Subcutaneous abdominal adipose tissue (tissue), 5 donors: ENCODE data around the gene MALAT1.

Experiments
- H3K27ac ChIP-seq: one replicate; pipeline ENCODE4 v1.7.0; 2013; ENCODE audit warnings: low read depth, mild to moderate bottlenecking, inconsistent platforms, low read length, moderate library complexity
- H3K27me3 ChIP-seq, 5 donors: one replicate each; pipeline ENCODE4 v1.7.0; 2013; ENCODE audit warnings: low read length in 5 of 5, inconsistent platforms in 1 of 5; ENCODE audit not compliant: control insufficient read depth in 5 of 5, insufficient read depth in 4 of 5
- H3K36me3 ChIP-seq, 5 donors: one replicate each; pipeline ENCODE4 v1.7.0; 2013; ENCODE audit warnings: low read length in 5 of 5; ENCODE audit not compliant: control insufficient read depth in 5 of 5, insufficient read depth in 5 of 5
- H3K4me1 ChIP-seq, 5 donors: one replicate each; pipeline ENCODE4 v1.7.0; 2013; ENCODE audit warnings: low read length in 5 of 5, mild to moderate bottlenecking in 3 of 5, moderate library complexity in 1 of 5; ENCODE audit not compliant: control insufficient read depth in 5 of 5, insufficient read depth in 5 of 5
- H3K4me3 ChIP-seq, 5 donors: one replicate each; pipeline ENCODE4 v1.7.0; 2013; ENCODE audit warnings: low read length in 5 of 5, low read depth in 1 of 5
- H3K9ac ChIP-seq, 5 donors: one replicate each; pipeline ENCODE4 v1.7.0; 2013; ENCODE audit warnings: low read length in 5 of 5, mild to moderate bottlenecking in 4 of 5, moderate library complexity in 3 of 5
- H3K9me3 ChIP-seq, 5 donors: one replicate each; pipeline ENCODE4 v1.7.0; 2013; ENCODE audit warnings: low read length in 5 of 5; ENCODE audit not compliant: control insufficient read depth in 5 of 5
- donor health status: healthy.
- donor health status: healthy.
- donor health status: healthy.
- donor health status: healthy.
- donor health status: healthy.

MALAT1 gene

GRCh38 chr11:65491163-65491465 lies 7.7 kb upstream of the MALAT1 start:
- peak overlapping the region; percentile 46 to 96 (median 84) for H3K9ac ChIP-seq
- peak overlapping the region in 3 of 5 donors; percentile 1 to 42 (median 33) for H3K4me3 ChIP-seq
- peaks cover 0 to 4% (median 0%) of the 10 kb centered on the region in 5 donors for H3K27me3 ChIP-seq

GRCh38 chr11:65491614-65492386 lies 7.0 kb upstream of the MALAT1 start:
- H3K4me3 ChIP-seq: peak overlapping the region in 4 of 5 donors; percentile 2 to 42 (median 34)

More at GRCh38 chr11:65491163-65491465, 7.7 kb upstream of the MALAT1 start:
- Histone ChIP-seq H3K4me1 (peaks cover 53 to 97% (median 93%) of the 10 kb centered on the region in 5 donors), H3K36me3 (no peaks in the 10 kb centered on the region), H3K27ac (peak overlapping the region; percentile 99), H3K9me3 (no peaks in the 10 kb centered on the region)

GRCh38 chr11:65492387-65492636 lies 6.5 kb upstream of the MALAT1 start:
- Histone ChIP-seq H3K9me3 (no peaks in the 10 kb centered on the region), H3K27me3 (peaks cover 0 to 4% (median 0%) of the 10 kb centered on the region in 5 donors), H3K27ac (peak overlapping the region; percentile 99), H3K4me1 (peaks cover 54 to 97% (median 92%) of the 10 kb centered on the region in 5 donors), H3K36me3 (no peaks in the 10 kb centered on the region), H3K4me3 (peak overlapping the region; percentile 1 to 48 (median 26)), H3K9ac (peak overlapping the region; percentile 65 to 96 (median 84))

More at GRCh38 chr11:65491614-65492386, 7.0 kb upstream of the MALAT1 start:
- peak overlapping the region; percentile 99 for H3K27ac ChIP-seq
- H3K27me3 ChIP-seq: peaks cover 0 to 4% (median 0%) of the 10 kb centered on the region in 5 donors
- peaks cover 53 to 98% (median 93%) of the 10 kb centered on the region in 5 donors for H3K4me1 ChIP-seq
- H3K9me3 ChIP-seq: no peaks in the 10 kb centered on the region
- H3K9ac ChIP-seq: peak overlapping the region; percentile 46 to 96 (median 84)
- no peaks in the 10 kb centered on the region for H3K36me3 ChIP-seq

GRCh38 chr11:65492637-65493366 lies 6.0 kb upstream of the MALAT1 start:
- peak overlapping the region; percentile 1 to 48 (median 26) for H3K4me3 ChIP-seq

GRCh38 chr11:65493367-65494176 lies 5.3 kb upstream of the MALAT1 start:
- H3K4me1 ChIP-seq: peaks cover 45 to 94% (median 86%) of the 10 kb centered on the region in 5 donors
- peak overlapping the region; percentile 99 for H3K27ac ChIP-seq
- peaks cover 0 to 4% (median 0%) of the 10 kb centered on the region in 5 donors for H3K27me3 ChIP-seq
- no peaks in the 10 kb centered on the region for H3K36me3 ChIP-seq
- peak overlapping the region in 4 of 5 donors; percentile 11 to 48 (median 31) for H3K4me3 ChIP-seq
- peak overlapping the region; percentile 65 to 96 (median 84) for H3K9ac ChIP-seq
- H3K9me3 ChIP-seq: no peaks in the 10 kb centered on the region

More at GRCh38 chr11:65492637-65493366, 6.0 kb upstream of the MALAT1 start:
- Histone ChIP-seq H3K9me3 (no peaks in the 10 kb centered on the region), H3K27ac (peak overlapping the region; percentile 99), H3K27me3 (peaks cover 0 to 4% (median 0%) of the 10 kb centered on the region in 5 donors), H3K9ac (peak overlapping the region; percentile 65 to 96 (median 84)), H3K36me3 (no peaks in the 10 kb centered on the region), H3K4me1 (peaks cover 50 to 96% (median 92%) of the 10 kb centered on the region in 5 donors)

GRCh38 chr11:65496304-65497140 lies 2.3 kb upstream of the MALAT1 start:
- H3K27me3 ChIP-seq: peaks cover 0 to 4% (median 0%) of the 10 kb centered on the region in 5 donors
- H3K9ac ChIP-seq: peak overlapping the region; percentile 59 to 100 (median 82)
- H3K4me3 ChIP-seq: peak overlapping the region; percentile 45 to 71 (median 56)
- H3K4me1 ChIP-seq: peaks cover 27 to 65% (median 57%) of the 10 kb centered on the region in 5 donors
- peaks cover under 1 to 14% (median 4%) of the 10 kb centered on the region in 5 donors for H3K36me3 ChIP-seq
- no peaks in the 10 kb centered on the region for H3K9me3 ChIP-seq
- peak overlapping the region; percentile 99 for H3K27ac ChIP-seq

GRCh38 chr11:65497141-65498041 lies 1.5 kb upstream of the MALAT1 start:
- H3K4me1 ChIP-seq: peaks cover 18 to 57% (median 50%) of the 10 kb centered on the region in 5 donors
- no peaks in the 10 kb centered on the region for H3K27me3 ChIP-seq
- peak overlapping the region; percentile 99 to 100 (median 100) for H3K9ac ChIP-seq
- peak overlapping the region; percentile 99 for H3K27ac ChIP-seq
- H3K9me3 ChIP-seq: no peaks in the 10 kb centered on the region
- H3K4me3 ChIP-seq: peak overlapping the region; percentile 82 to 100 (median 100)
- peaks cover 9 to 23% (median 12%) of the 10 kb centered on the region in 5 donors for H3K36me3 ChIP-seq

GRCh38 chr11:65498042-65498726 lies 661 bp upstream of the MALAT1 start:
- peak overlapping the region; percentile 99 for H3K27ac ChIP-seq
- H3K27me3 ChIP-seq: no peaks in the 10 kb centered on the region
- peaks cover 11 to 53% (median 46%) of the 10 kb centered on the region in 5 donors for H3K4me1 ChIP-seq
- peaks cover 17 to 31% (median 20%) of the 10 kb centered on the region in 5 donors for H3K36me3 ChIP-seq
- H3K9ac ChIP-seq: peak overlapping the region; percentile 97 to 100 (median 100)
- H3K4me3 ChIP-seq: peak overlapping the region; percentile 82 to 100 (median 100)
- no peaks in the 10 kb centered on the region for H3K9me3 ChIP-seq
